Fibroblast of lung (primary cell): Measurements from ENCODE around the gene PRKAR1B. TPM values are rescaled to one million over a fixed set of nuclear protein-coding genes. Genes with fewer than 3 reads are reported as not detected.

Experiments used
- DNase-seq, 2 donors: peaks; one replicate each; pipeline versions ENCODE4 v3.0.0 to v3.0.0-alpha.2; 2010; ENCODE audit warnings: low read depth in 2 of 2
- H2AFZ ChIP-seq: 2 replicates; pipeline ENCODE4 v1.5.1; 2012; ENCODE audit warnings: low read length, control low read depth, inconsistent platforms
- H3K27ac ChIP-seq: 2 replicates; pipeline ENCODE4 v1.5.1; 2011; ENCODE audit warnings: low read length, control low read depth; ENCODE audit not compliant: insufficient read depth
- H3K27me3 ChIP-seq: 2 replicates; pipeline ENCODE4 v1.5.1; 2011; ENCODE audit warnings: mild to moderate bottlenecking, low read length; ENCODE audit not compliant: control insufficient read depth, insufficient read depth
- H3K36me3 ChIP-seq: 2 replicates; pipeline ENCODE4 v1.5.1; 2011; ENCODE audit warnings: low read length; ENCODE audit not compliant: control insufficient read depth, insufficient read depth
- H3K4me1 ChIP-seq: 2 replicates; pipeline ENCODE4 v1.5.1; 2011; ENCODE audit warnings: low read length; ENCODE audit not compliant: control insufficient read depth, insufficient read depth; ENCODE audit errors: extremely low read depth
- H3K4me2 ChIP-seq: 2 replicates; pipeline ENCODE4 v1.5.1; 2011; ENCODE audit warnings: low read length, control low read depth; ENCODE audit not compliant: insufficient read depth; ENCODE audit errors: extremely low read depth
- H3K4me3 ChIP-seq, 4 experiments: fragments of 200-600 bp in 1 of 4; sonication (generic) in 1 of 4; replicated peaks in 1 of 4; 2 replicates each; pipeline ENCODE4 v1.5.1; 2011 to 2016; ENCODE audit warnings: low read length in 4 of 4, low read depth in 3 of 4, mild to moderate bottlenecking in 3 of 4, control low read depth in 2 of 4, inconsistent platforms in 1 of 4, mixed read lengths in 1 of 4; ENCODE audit not compliant: insufficient read depth in 1 of 4; ENCODE audit errors: control extremely low read depth in 1 of 4
- H3K79me2 ChIP-seq: 2 replicates; pipeline ENCODE4 v1.5.1; 2012; ENCODE audit warnings: mild to moderate bottlenecking, low read length, inconsistent platforms; ENCODE audit not compliant: control insufficient read depth, insufficient read depth
- H3K9ac ChIP-seq: 2 replicates; pipeline ENCODE4 v1.5.1; 2011; ENCODE audit warnings: mild to moderate bottlenecking, low read length, control low read depth; ENCODE audit not compliant: insufficient read depth
- H3K9me3 ChIP-seq: 2 replicates; pipeline ENCODE4 v1.5.1; 2012; ENCODE audit warnings: low read depth, low read length; ENCODE audit not compliant: control insufficient read depth, insufficient read depth
- H4K20me1 ChIP-seq: 2 replicates; pipeline ENCODE4 v1.5.1; 2011; ENCODE audit warnings: low read length; ENCODE audit not compliant: control insufficient read depth, insufficient read depth; ENCODE audit errors: extremely low read depth
- CTCF ChIP-seq, 2 donors: IDR thresholded peaks in 1 of 2; conservative IDR thresholded peaks in 1 of 2; 1 replicate in 1 of 2; 2 replicates in 1 of 2; pipeline ENCODE4 v1.5.1; 2011 to 2012; ENCODE audit warnings: low read length in 2 of 2, control low read depth in 1 of 2, inconsistent platforms in 1 of 2, low read depth in 1 of 2, mild to moderate bottlenecking in 1 of 2
- EZH2 ChIP-seq: IDR thresholded peaks from 2 replicates; pipeline ENCODE4 v1.5.1; 2012; ENCODE audit warnings: low read length, control low read depth, mild to moderate bottlenecking; ENCODE audit errors: missing control alignments
- polyA plus RNA-seq, 2 donors: library from polyadenylated mRNA; depleted of rRNA in 1 of 2; stranded (reverse) in 1 of 2; unstranded in 1 of 2; fragments of >200 nt; gene quantifications; 2 replicates each; pipeline ENCODE4 v1.2.1, GENCODE V29; 2011 to 2012; ENCODE audit warnings: missing spikeins in 1 of 2
- total RNA-seq: library from RNA; depleted of rRNA; stranded (reverse); fragments of >200 nt; gene quantifications from 2 replicates; pipeline ENCODE4 v1.2.1, GENCODE V29; 2014

Gene PRKAR1B
- total and polyA plus RNA-seq, 2 donors (not counting 1 experiment from before 2014, with no cell fraction given), result 12.7 to 14.5 TPM

GRCh38 chr7:664402-664775 is 62.7 kb downstream of the PRKAR1B start:
- TF ChIP-seq EZH2, result no peak
- TF ChIP-seq CTCF (conservative IDR thresholded peaks at IDR 0.05 in 1 of 2, IDR thresholded peaks at IDR 0.05 in 1 of 2; ENCODE audit: low read depth in 1 of 2, low read length in 2 of 2), result no peak
- no peaks in the 10 kb centered on the region for H3K9me3 ChIP-seq
- no peak overlapping the region for H3K27ac ChIP-seq
- no peak for DNase-seq
- no peaks in the 10 kb centered on the region for H3K79me2 ChIP-seq
- H2AFZ ChIP-seq, result no peak overlapping the region
- peaks cover 9% of the 10 kb centered on the region for H3K4me1 ChIP-seq
- H3K9ac ChIP-seq, result no peak overlapping the region
- no peak overlapping the region for H3K4me3 ChIP-seq
- no peaks in the 10 kb centered on the region for H3K36me3 ChIP-seq
- H3K27me3 ChIP-seq, result no peaks in the 10 kb centered on the region
- H4K20me1 ChIP-seq, result no peaks in the 10 kb centered on the region
- H3K4me2 ChIP-seq, result no peak overlapping the region

GRCh38 chr7:662576-662975 is 64.5 kb downstream of the PRKAR1B start:
- TF ChIP-seq CTCF (conservative IDR thresholded peaks at IDR 0.05 in 1 of 2, IDR thresholded peaks at IDR 0.05 in 1 of 2; ENCODE audit: low read depth in 1 of 2, low read length in 2 of 2) (no peak), EZH2 (no peak)
- H3K4me1 ChIP-seq, result peaks cover 5% of the 10 kb centered on the region
- no peaks in the 10 kb centered on the region for H3K79me2 ChIP-seq
- H2AFZ ChIP-seq, result no peak overlapping the region
- H3K27me3 ChIP-seq, result no peaks in the 10 kb centered on the region
- no peak overlapping the region for H3K27ac ChIP-seq
- H3K36me3 ChIP-seq, result no peaks in the 10 kb centered on the region
- no peak overlapping the region for H3K9ac ChIP-seq
- no peaks in the 10 kb centered on the region for H4K20me1 ChIP-seq
- no peaks in the 10 kb centered on the region for H3K9me3 ChIP-seq
- no peak overlapping the region for H3K4me3 ChIP-seq
- no peak overlapping the region for H3K4me2 ChIP-seq
- no peak for DNase-seq

GRCh38 chr7:659996-660395 is 67.1 kb downstream of the PRKAR1B start:
- no peaks in the 10 kb centered on the region for H3K36me3 ChIP-seq
- H4K20me1 ChIP-seq, result no peaks in the 10 kb centered on the region
- no peaks in the 10 kb centered on the region for H3K79me2 ChIP-seq
- H3K4me3 ChIP-seq, result no peak overlapping the region
- peaks cover 3% of the 10 kb centered on the region for H3K4me1 ChIP-seq
- TF ChIP-seq CTCF (conservative IDR thresholded peaks at IDR 0.05 in 1 of 2, IDR thresholded peaks at IDR 0.05 in 1 of 2; ENCODE audit: low read depth in 1 of 2, low read length in 2 of 2) (no peak), EZH2 (no peak)
- DNase-seq, result no peak
- no peak overlapping the region for H2AFZ ChIP-seq
- H3K27ac ChIP-seq, result no peak overlapping the region
- H3K9me3 ChIP-seq, result no peaks in the 10 kb centered on the region
- H3K27me3 ChIP-seq, result no peaks in the 10 kb centered on the region
- no peak overlapping the region for H3K9ac ChIP-seq
- no peak overlapping the region for H3K4me2 ChIP-seq
